GM20000 (cell line): ENCODE measurements around the gene IL1A.

Experiments used
- DNase-seq: peaks from one replicate; pipeline ENCODE4 v3.0.0; 2012; ENCODE audit warnings: low spot score
- CTCF ChIP-seq: IDR thresholded peaks from 2 replicates; pipeline ENCODE4 v1.5.1; 2012; ENCODE audit warnings: mild to moderate bottlenecking, control low read depth; ENCODE audit errors: extremely low read depth, missing control alignments

Gene IL1A

GRCh38 chr2:112829961-112830681 is 45.8 kb upstream of the IL1A start:
- no peak for DNase-seq
- no peak for TF ChIP-seq CTCF

GRCh38 chr2:112829101-112829960 is 45.0 kb upstream of the IL1A start:
- TF ChIP-seq CTCF = no peak
- DNase-seq = no peak

- no peak for DNase-seq
- TF ChIP-seq CTCF = no peak
Measured at GRCh38 chr2:112828251-112828691, 44.0 kb upstream of the IL1A start.

- TF ChIP-seq CTCF = no peak
- no peak for DNase-seq
Measured at GRCh38 chr2:112827604-112828185, 43.4 kb upstream of the IL1A start.

GRCh38 chr2:112827009-112827408 is 42.7 kb upstream of the IL1A start:
- no peak for TF ChIP-seq CTCF

GRCh38 chr2:112825706-112826105 is 41.4 kb upstream of the IL1A start:
- no peak for TF ChIP-seq CTCF
- DNase-seq = no peak

More at GRCh38 chr2:112827009-112827408, 42.7 kb upstream of the IL1A start:
- no peak for DNase-seq

- no peak for DNase-seq
Measured at GRCh38 chr2:112824694-112825085, 40.4 kb upstream of the IL1A start.

More at GRCh38 chr2:112824694-112825085, 40.4 kb upstream of the IL1A start:
- TF ChIP-seq CTCF = no peak
